GM20000 (cell line): ENCODE measurements around the gene PAQR9.
A peak's percentile ranks its signal among the peaks of the same experiment; 100 is the strongest.

Experiments used
- DNase-seq: peaks from one replicate; pipeline ENCODE4 v3.0.0; 2012; ENCODE audit warnings: low spot score
- TF ChIP-seq, protein P1 (sequence below): IDR thresholded peaks from 2 replicates; pipeline ENCODE4 v1.5.1; 2012; ENCODE audit warnings: mild to moderate bottlenecking, control low read depth; ENCODE audit errors: extremely low read depth, missing control alignments

The PAQR9 gene

DNA sequence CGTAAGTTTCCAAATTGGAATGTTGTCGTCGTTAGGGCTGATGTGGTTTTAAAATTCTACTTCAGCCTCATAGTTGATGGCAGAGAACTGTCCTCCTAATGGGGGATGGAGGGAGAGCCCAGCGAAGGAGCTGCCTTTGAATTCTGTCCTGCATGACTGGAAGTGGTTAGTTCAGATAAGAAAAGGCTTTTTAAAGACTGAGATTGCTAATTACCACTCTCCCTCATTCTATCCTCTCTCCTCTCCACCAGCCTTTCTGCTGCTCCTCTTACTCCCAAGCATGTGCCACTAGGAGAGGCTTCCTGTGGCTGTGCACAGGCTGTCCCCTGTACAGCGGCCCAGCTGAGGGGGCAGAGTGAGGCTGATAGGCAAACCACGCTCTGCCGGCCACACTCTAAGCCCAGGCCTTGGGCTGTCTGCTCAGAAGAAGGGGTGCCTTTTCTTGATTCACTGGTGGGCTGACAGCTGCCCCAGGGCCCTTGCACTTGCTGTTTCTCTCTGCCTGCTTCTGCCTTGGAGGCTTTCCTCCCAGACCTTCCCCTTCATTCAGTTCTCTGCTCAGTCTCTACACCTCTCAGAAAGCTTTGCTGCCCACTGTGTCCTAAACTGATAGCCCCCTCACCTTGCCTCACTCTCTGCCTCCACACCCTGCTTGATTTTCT lies 8.7 kb upstream of the PAQR9 start:
- TF ChIP-seq, protein P1, sequence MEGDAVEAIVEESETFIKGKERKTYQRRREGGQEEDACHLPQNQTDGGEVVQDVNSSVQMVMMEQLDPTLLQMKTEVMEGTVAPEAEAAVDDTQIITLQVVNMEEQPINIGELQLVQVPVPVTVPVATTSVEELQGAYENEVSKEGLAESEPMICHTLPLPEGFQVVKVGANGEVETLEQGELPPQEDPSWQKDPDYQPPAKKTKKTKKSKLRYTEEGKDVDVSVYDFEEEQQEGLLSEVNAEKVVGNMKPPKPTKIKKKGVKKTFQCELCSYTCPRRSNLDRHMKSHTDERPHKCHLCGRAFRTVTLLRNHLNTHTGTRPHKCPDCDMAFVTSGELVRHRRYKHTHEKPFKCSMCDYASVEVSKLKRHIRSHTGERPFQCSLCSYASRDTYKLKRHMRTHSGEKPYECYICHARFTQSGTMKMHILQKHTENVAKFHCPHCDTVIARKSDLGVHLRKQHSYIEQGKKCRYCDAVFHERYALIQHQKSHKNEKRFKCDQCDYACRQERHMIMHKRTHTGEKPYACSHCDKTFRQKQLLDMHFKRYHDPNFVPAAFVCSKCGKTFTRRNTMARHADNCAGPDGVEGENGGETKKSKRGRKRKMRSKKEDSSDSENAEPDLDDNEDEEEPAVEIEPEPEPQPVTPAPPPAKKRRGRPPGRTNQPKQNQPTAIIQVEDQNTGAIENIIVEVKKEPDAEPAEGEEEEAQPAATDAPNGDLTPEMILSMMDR = no peak
- no peak for DNase-seq

DNA sequence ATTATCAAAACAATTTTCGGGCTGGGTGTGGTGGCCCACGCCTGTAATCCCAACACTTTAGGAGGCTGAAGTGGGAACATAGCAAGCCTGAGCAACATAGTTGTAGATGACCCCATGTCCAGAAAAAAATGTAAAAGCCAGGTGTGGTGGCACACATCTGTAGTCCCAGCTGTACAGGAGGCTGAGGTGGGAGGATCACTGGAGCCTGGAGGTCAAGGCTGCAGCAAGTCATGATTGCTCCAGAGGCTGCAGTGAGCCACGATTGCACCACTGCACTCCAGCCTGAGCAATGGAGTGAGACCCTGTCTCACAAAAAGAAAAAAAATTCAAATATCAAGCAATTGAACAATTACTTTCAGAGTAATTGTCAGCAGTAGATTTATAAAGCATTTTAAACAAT lies 8.0 kb upstream of the PAQR9 start:
- TF ChIP-seq, protein P1 = no peak
- no peak for DNase-seq

DNA sequence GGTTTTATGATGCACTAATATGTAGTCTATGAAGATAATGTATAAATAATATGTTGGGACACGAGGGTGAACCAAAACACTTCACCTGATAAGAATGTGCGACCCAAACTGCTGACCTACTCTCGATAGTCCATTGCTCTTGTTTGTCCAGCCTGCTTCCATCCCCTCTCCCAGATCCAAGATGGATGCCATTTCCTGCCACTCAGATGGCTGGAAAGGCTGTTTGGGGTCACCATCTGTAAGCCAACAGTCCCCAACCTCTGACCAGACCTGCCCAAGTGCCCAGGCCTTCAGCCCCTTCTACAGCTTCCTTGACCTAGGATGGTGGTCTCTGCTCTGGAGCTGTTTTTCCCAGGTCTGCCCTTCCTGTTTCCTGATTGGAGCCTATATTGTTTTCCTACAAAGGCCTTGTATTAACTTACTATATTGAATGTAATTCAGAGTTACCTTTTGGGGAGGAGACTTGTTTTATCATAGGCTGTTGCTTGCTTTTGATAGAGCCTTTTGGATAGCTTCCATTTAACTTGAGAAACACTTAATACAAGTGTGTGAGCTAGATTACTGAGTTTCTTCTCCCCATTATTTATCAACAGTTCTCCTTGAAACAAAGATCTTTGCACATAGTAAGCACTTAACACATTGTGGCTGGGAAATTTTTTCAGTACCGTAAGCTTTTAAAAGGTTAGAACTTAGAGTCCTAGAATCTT lies 5.0 kb upstream of the PAQR9 start:
- TF ChIP-seq, protein P1 = no peak

DNA sequence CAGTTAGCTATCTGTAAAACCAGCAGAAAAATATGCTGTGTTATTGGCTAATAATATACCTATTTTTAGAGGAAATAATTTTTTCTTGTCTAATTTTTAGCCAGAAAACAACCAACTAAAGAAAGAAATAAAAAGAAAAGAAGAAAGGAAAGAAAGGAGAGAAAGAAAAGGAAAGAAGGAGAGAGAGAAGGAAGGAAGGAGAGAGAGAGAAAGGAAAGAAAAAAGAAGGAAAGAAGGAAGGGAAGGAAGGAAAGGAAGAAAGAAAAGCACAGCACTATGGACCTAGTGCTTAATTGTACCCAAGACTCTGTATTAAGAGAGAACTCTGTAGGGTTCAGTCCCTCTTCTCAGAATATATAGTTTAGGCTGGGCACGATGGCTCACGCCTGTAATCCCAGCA lies 3.3 kb upstream of the PAQR9 start:
- no peak for DNase-seq
- TF ChIP-seq, protein P1 = no peak

More for the DNA sequence above, 5.0 kb upstream of the PAQR9 start:
- peak; percentile 1 for DNase-seq

DNA sequence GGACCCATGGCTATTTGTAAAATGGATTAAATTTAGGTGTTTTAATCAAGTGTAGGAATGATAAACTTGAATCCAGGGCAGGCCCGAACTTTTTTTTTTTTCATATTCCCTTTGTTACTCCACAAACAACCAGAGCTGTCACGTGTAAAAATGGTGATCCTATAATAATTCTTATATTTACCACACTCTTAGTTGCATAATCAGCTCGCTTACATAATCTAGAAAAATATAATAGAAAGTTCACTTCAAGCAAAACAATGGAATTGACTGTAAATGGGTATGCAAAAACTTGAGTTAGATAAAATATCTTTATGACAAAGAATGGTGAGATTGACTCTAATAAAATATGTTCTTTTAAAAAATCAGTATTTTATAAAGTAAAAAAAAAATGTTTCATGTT lies 2.1 kb upstream of the PAQR9 start:
- no peak for DNase-seq
- TF ChIP-seq, protein P1 = no peak

DNA sequence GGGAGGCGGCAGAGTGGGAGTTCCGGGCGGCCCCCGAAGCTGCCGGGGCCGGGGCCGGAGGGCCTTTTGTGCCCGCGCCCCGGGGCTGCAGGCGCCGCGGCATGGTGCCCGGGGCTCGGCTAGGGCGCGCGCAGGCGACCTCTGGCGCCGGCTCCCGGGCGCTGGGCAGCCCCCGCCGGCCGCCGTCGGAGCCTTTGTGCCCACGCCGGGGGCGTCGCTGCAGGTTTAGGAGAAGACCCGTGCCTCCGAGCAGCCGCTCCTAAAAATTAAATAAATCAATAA lies 299 bp downstream of the PAQR9 start:
- DNase-seq = peak; percentile 49
- TF ChIP-seq, protein P1 = no peak

DNA sequence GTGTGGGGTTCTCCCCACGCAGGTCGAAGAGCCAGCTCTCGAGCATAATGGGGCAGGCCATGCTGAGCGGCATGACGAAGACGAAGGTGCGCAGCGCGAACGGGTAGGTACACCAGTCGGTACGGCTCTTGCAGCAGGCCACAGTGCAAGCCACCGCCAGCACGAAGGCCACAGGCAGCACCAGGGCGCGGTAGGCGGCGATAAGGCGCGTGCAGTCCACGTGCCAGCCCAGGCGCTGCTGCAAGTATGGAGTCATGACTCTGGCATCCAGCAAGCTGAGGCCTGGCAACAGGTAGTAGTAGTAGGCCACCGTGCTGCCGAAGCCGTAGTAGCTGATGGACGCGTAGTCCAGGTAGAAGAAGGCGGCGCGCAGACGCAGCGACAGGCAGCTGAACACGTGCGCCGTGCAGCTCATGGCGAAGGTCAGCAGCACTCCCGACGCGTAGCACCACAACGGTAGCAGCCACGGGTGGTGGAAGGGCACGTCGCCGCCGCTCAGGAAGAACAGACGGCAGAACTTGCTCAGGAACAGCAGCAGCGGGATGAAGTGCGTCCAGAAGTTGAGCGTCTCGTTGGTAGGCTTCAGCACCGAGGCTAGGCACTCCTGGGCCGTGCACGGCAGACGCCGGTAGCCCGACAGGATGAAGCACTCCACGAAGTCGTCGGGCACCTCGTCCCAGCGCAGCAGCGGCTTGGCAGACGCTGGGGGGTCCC lies 797 bp downstream of the PAQR9 start:
- TF ChIP-seq, protein P1 = no peak
- peak; percentile 31 for DNase-seq
